ENCODE results near the gene FOXK2. TPM values are rescaled to one million over a fixed set of nuclear protein-coding genes. Genes with fewer than 3 reads are reported as not detected.

FOXK2 gene
- polyA plus RNA-seq, 2 of the 4 experiments (the other 2 are of a cell fraction): 34.8 to 39.2 TPM

- Histone ChIP-seq H3K4me3 (no peak overlapping the region), H3K4me1 (no peaks in the 10 kb centered on the region), H3K27ac (no peak overlapping the region), H3K4me2 (no peak overlapping the region), H3K9me3 (no peaks in the 10 kb centered on the region)
- CTCF ChIA-PET: interaction anchor here (0.9 to 1.7 kb wide), 3 partner anchors 8 to 252 kb away, joined by 3 to 4 read pairs (median 3); no protein-coding TSS in a partner anchor
- no peak for DNase-seq (ENCODE audit: low read depth in 1 of 2, low spot score in 1 of 2)
- no peak for FAIRE-seq
- ATAC-seq: no peak
- POLR2A ChIA-PET: interaction anchor here (0.5 kb wide), 1 partner anchor 13 kb away, joined by 3 read pairs; no protein-coding TSS in a partner anchor
- TF ChIP-seq SREBF2 (IDR thresholded peaks at IDR 0.05) (no peak), EHMT2 (IDR thresholded peaks at IDR 0.05; ENCODE audit: low read depth) (no peak), KDM1A (IDR thresholded peaks at IDR 0.05; ENCODE audit: low read depth) (no peak), KDM5A (IDR thresholded peaks at IDR 0.05) (no peak), TP53 (CRISPR knock-in tag; IDR thresholded peaks at IDR 0.05) (no peak), CHD4 (IDR thresholded peaks at IDR 0.05; ENCODE audit: borderline replicate concordance) (no peak)
- WGBS (ENCODE audit: missing lambda C conversion rate): 88% methylated on average over 4 of the region's 4 CpGs
These were observed 90.1 kb downstream of the FOXK2 start for GRCh38 chr17:82609655-82610054.

GRCh38 chr17:82611140-82612058 is 91.9 kb downstream of the FOXK2 start:
- no peak for FAIRE-seq
- no peak for ATAC-seq
- WGBS (ENCODE audit: missing lambda C conversion rate): 89% methylated on average over 21 of the region's 21 CpGs
- DNase-seq (ENCODE audit: low read depth in 1 of 2, low spot score in 1 of 2): no peak
- Histone ChIP-seq H3K4me2 (no peak overlapping the region), H3K9me3 (no peaks in the 10 kb centered on the region), H3K27ac (no peak overlapping the region), H3K4me1 (no peaks in the 10 kb centered on the region), H3K4me3 (no peak overlapping the region)
- CTCF ChIA-PET: interaction anchor here (1.1 to 1.2 kb wide), 3 partner anchors 13 to 57 kb away, joined by 3 read pairs; no protein-coding TSS in a partner anchor
- POLR2A ChIA-PET: no interaction called here
- no peak for TF ChIP-seq USF2 (IDR thresholded peaks at IDR 0.05)
- no peak for TF ChIP-seq NR3C1 (IDR thresholded peaks at IDR 0.05)
- TF ChIP-seq CHD4 (IDR thresholded peaks at IDR 0.05; ENCODE audit: borderline replicate concordance): no peak
- TF ChIP-seq HOXA7 (CRISPR knock-in tag; IDR thresholded peaks at IDR 0.05): no peak
- TF ChIP-seq SMC3 (IDR thresholded peaks at IDR 0.05): no peak
- TF ChIP-seq CEBPB (IDR thresholded peaks at IDR 0.05): peak; percentile 65 to 69; a peak in 3 of 4 replicates
- TF ChIP-seq MAFK (IDR thresholded peaks at IDR 0.05; ENCODE audit: partially characterized antibody): peak; percentile 12
- no peak for TF ChIP-seq EHF (CRISPR knock-in tag; IDR thresholded peaks at IDR 0.05)
- TF ChIP-seq MAZ (IDR thresholded peaks at IDR 0.05; ENCODE audit: borderline replicate concordance, low read depth, low read length): no peak
- TF ChIP-seq SREBF2 (IDR thresholded peaks at IDR 0.05): no peak
- no peak for TF ChIP-seq HMGXB4 (CRISPR knock-in tag; IDR thresholded peaks at IDR 0.05; ENCODE audit: borderline replicate concordance)
- TF ChIP-seq ZFP36 (IDR thresholded peaks at IDR 0.05; ENCODE audit: borderline replicate concordance, partially characterized antibody): no peak
- TF ChIP-seq CBX2 (IDR thresholded peaks at IDR 0.05; ENCODE audit: borderline replicate concordance, low read depth): no peak
- TF ChIP-seq ZC3H11A (IDR thresholded peaks at IDR 0.05): no peak
- no peak for TF ChIP-seq HDAC2 (IDR thresholded peaks at IDR 0.05)

GRCh38 chr17:82613283-82614094 is 94.0 kb downstream of the FOXK2 start:
- ChIA-PET CTCF (no interaction called here), POLR2A (no interaction called here)

More at GRCh38 chr17:82613283-82614094, 94.0 kb downstream of the FOXK2 start:
- Histone ChIP-seq H3K4me3 (no peak overlapping the region), H3K4me1 (no peaks in the 10 kb centered on the region), H3K4me2 (no peak overlapping the region), H3K9me3 (no peaks in the 10 kb centered on the region), H3K27ac (no peak overlapping the region)
- TF ChIP-seq FOSB (CRISPR knock-in tag; IDR thresholded peaks at IDR 0.05): no peak
- TF ChIP-seq MAFK (IDR thresholded peaks at IDR 0.05; ENCODE audit: partially characterized antibody): peak; percentile 24
- 0 out of 2 replicates have a peak, but pooled peaks have one; percentile 47 for TF ChIP-seq POLR2AphosphoS2 (conservative IDR thresholded peaks at IDR 0.05; ENCODE audit: low read length)
- DNase-seq (ENCODE audit: low read depth in 1 of 2, low spot score in 1 of 2) (no peak), ATAC-seq (peak; percentile 77 to 84), FAIRE-seq (no peak)
- 93% methylated on average over 37 of the region's 37 CpGs for WGBS (ENCODE audit: missing lambda C conversion rate)
